Cardiac septum (tissue), 1 donor: ENCODE results near the gene ZNF23. TPM values are rescaled to one million over a fixed set of nuclear protein-coding genes. Genes with fewer than 3 reads are reported as not detected.

Experiments
- DNase-seq: peaks from one replicate; pipeline ENCODE4 v3.0.0-alpha.2; 2020; ENCODE audit warnings: low spot score
- intact Hi-C: fragments of 100-400 bp; cut with DNase I; formaldehyde crosslinking; loops from one replicate; pipeline ENCODE4 v1.14.0; 2022
- total RNA-seq: library from RNA; stranded (reverse); fragmentation: NEBNext Ultra II Directional; extraction: Animal tissue kit (Norgen Biotek cat#: 25700); gene quantifications from one replicate; pipeline ENCODE4 v1.2.1, GENCODE V29; 2021
- donor health status: DM: no; HTN: no; CAD: no.

ZNF23 gene
- total RNA-seq, 1 donor from 2014 or later: 5.9 TPM

- intact Hi-C loops: no loop called here
These were observed 11.8 kb upstream of the ZNF23 start for GRCh38 chr16:71473891-71474290.

GRCh38 chr16:71472931-71473330 is 10.9 kb upstream of the ZNF23 start:
- intact Hi-C loops: no loop called here
- no peak for DNase-seq

More at GRCh38 chr16:71473891-71474290, 11.8 kb upstream of the ZNF23 start:
- DNase-seq: no peak

- no peak for DNase-seq
- intact Hi-C loops: no loop called here
These were observed 10.0 kb upstream of the ZNF23 start for GRCh38 chr16:71472051-71472450.

- DNase-seq: no peak
- intact Hi-C loops: no loop called here
These were observed 5.8 kb upstream of the ZNF23 start for GRCh38 chr16:71467810-71468209.

- intact Hi-C loops: no loop called here
- DNase-seq: no peak
These were observed 2.2 kb upstream of the ZNF23 start for GRCh38 chr16:71464231-71464630.

- intact Hi-C loops: loop anchor here (1.0 kb wide), 1 partner anchor 23 kb away; no protein-coding TSS in a partner anchor
These were observed 1.1 kb downstream of the ZNF23 start for GRCh38 chr16:71460941-71461340.

GRCh38 chr16:71460236-71460635 is 1.8 kb downstream of the ZNF23 start:
- intact Hi-C loops: no loop called here
- no peak for DNase-seq

More at GRCh38 chr16:71460941-71461340, 1.1 kb downstream of the ZNF23 start:
- no peak for DNase-seq

GRCh38 chr16:71459510-71459909 is 2.5 kb downstream of the ZNF23 start:
- intact Hi-C loops: no loop called here

GRCh38 chr16:71456801-71457200 is 5.2 kb downstream of the ZNF23 start:
- no peak for DNase-seq
- intact Hi-C loops: no loop called here

More at GRCh38 chr16:71459510-71459909, 2.5 kb downstream of the ZNF23 start:
- no peak for DNase-seq

GRCh38 chr16:71453036-71453435 is 9.0 kb downstream of the ZNF23 start:
- intact Hi-C loops: no loop called here
- DNase-seq: no peak

GRCh38 chr16:71449020-71449419 is 13.0 kb downstream of the ZNF23 start:
- intact Hi-C loops: no loop called here
- DNase-seq: no peak

- intact Hi-C loops: no loop called here
- no peak for DNase-seq
These were observed 13.7 kb downstream of the ZNF23 start for GRCh38 chr16:71448274-71448866.

GRCh38 chr16:71443714-71444113 is 18.3 kb downstream of the ZNF23 start:
- intact Hi-C loops: no loop called here
- DNase-seq: no peak

GRCh38 chr16:71442051-71442440 is 20.0 kb downstream of the ZNF23 start, which contains the start of gene TLE7:
TSS of gene TLE7 (minus strand) at chr16:71442054. CDS start at chr16:71433324, 8,730 bp downstream.
- DNase-seq: no peak
- intact Hi-C loops: no loop called here

GRCh38 chr16:71441348-71442050 is 20.5 kb downstream of the ZNF23 start:
- intact Hi-C loops: no loop called here
- no peak for DNase-seq

GRCh38 chr16:71440669-71441347 is 21.2 kb downstream of the ZNF23 start:
- intact Hi-C loops: no loop called here
- no peak for DNase-seq

GRCh38 chr16:71439523-71439922 is 22.5 kb downstream of the ZNF23 start:
- DNase-seq: no peak
- intact Hi-C loops: no loop called here

- intact Hi-C loops: no loop called here
- no peak for DNase-seq
These were observed 25.6 kb downstream of the ZNF23 start for GRCh38 chr16:71436473-71436872.

GRCh38 chr16:71432906-71433305 is 29.1 kb downstream of the ZNF23 start:
- intact Hi-C loops: no loop called here

GRCh38 chr16:71431991-71432390 is 30.1 kb downstream of the ZNF23 start:
- DNase-seq: no peak
- intact Hi-C loops: no loop called here

More at GRCh38 chr16:71432906-71433305, 29.1 kb downstream of the ZNF23 start:
- DNase-seq: peak; percentile 58

- no peak for DNase-seq
- intact Hi-C loops: no loop called here
These were observed 30.9 kb downstream of the ZNF23 start for GRCh38 chr16:71431176-71431575.
